Right lobe of liver (tissue), 4 donors: ENCODE results near the gene FAM117B.

ENCODE experiments used
- CTCF ChIP-seq, 4 donors: fragments of 200-600 bp in 3 of 4; fragments of 450-650 bp in 1 of 4; IDR thresholded peaks; one replicate each; pipeline versions ENCODE4 v1.5.1 to v1.8.0; 2016 to 2022; ENCODE audit warnings: antibody characterized with exemption in 4 of 4, mild to moderate bottlenecking in 2 of 4
- POLR2A ChIP-seq: fragments of 450-650 bp; IDR thresholded peaks from one replicate; pipeline ENCODE4 v1.6.1; 2017; ENCODE audit warnings: antibody characterized with exemption, mild to moderate bottlenecking
- donor health status: DM: no; HTN: no; CAD: no.
- donor health status: DM: no; HTN: no; CAD: no.
- donor health status: DM: no; HTN: yes; CAD: no.

- TF ChIP-seq CTCF (IDR thresholded peaks at IDR 0.05) (no peak), POLR2A (no peak)
These were observed 174.0 kb downstream of the FAM117B start for GRCh38 chr2:202808754-202809153.
